BLaER1 (cell line): ENCODE measurements around the gene DST.

Experiments
- H3K27ac ChIP-seq: shearing (Covaris generic); formaldehyde crosslinking; 2 replicates; pipeline ENCODE4 v1.8.1; 2022
- H3K27me3 ChIP-seq: shearing (Covaris generic); formaldehyde crosslinking; 2 replicates; pipeline ENCODE4 v1.8.1; 2022
- H3K36me3 ChIP-seq: shearing (Covaris generic); formaldehyde crosslinking; 2 replicates; pipeline ENCODE4 v1.8.1; 2022
- H3K4me1 ChIP-seq: shearing (Covaris generic); formaldehyde crosslinking; 2 replicates; pipeline ENCODE4 v1.8.1; 2022
- H3K4me2 ChIP-seq: shearing (Covaris generic); formaldehyde crosslinking; 2 replicates; pipeline ENCODE4 v1.8.1; 2022
- H3K4me3 ChIP-seq: shearing (Covaris generic); formaldehyde crosslinking; 2 replicates; pipeline ENCODE4 v1.8.1; 2022
- H3K9ac ChIP-seq: shearing (Covaris generic); formaldehyde crosslinking; 2 replicates; pipeline ENCODE4 v1.8.1; 2022
- H3K9me3 ChIP-seq: shearing (Covaris generic); formaldehyde crosslinking; 2 replicates; pipeline ENCODE4 v1.8.1; 2022
- H4K20me1 ChIP-seq: shearing (Covaris generic); formaldehyde crosslinking; 2 replicates; pipeline ENCODE4 v1.8.1; 2022
- Cebpa-rat ChIP-seq: shearing (Covaris generic); IDR thresholded peaks from 2 replicates; pipeline ENCODE4 v1.8.1; 2022

Gene DST

DNA sequence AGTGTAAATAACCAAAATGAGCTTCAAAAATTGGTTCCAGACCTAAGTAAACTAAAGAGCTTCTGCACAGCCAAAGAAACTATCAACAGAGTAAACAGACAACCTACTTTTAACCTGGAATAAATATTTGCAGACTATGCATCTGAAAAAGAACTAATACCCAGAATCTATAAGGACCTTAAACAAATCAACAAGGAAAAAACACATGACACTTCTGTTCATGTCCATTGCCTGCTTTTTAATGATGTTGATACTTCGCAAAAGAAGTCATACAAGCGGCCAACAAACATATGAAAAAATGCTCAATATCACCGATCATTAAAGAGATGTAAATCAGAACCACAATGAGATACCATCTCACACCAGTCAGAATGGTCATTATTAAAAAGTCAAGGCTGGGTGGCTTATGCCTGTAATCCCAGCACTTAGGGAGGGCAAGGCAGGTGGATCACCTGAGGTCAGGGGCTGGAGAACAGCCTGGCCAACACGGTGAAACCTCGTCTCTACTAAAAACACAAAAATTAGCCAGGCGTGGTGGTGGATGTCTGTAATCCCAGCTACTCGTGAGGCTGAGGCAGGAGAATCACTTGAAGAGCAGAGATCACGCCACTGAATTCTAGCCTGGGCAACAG, 42.5 kb upstream of the DST start:
- Histone ChIP-seq H3K4me3 (no peak overlapping the region), H3K4me2 (no peak overlapping the region), H3K9ac (no peak overlapping the region), H4K20me1 (no peaks in the 10 kb centered on the region), H3K27ac (no peak overlapping the region), H3K4me1 (no peaks in the 10 kb centered on the region), H3K36me3 (no peaks in the 10 kb centered on the region), H3K9me3 (no peaks in the 10 kb centered on the region), H3K27me3 (no peaks in the 10 kb centered on the region)
- no peak for TF ChIP-seq Cebpa-rat

DNA sequence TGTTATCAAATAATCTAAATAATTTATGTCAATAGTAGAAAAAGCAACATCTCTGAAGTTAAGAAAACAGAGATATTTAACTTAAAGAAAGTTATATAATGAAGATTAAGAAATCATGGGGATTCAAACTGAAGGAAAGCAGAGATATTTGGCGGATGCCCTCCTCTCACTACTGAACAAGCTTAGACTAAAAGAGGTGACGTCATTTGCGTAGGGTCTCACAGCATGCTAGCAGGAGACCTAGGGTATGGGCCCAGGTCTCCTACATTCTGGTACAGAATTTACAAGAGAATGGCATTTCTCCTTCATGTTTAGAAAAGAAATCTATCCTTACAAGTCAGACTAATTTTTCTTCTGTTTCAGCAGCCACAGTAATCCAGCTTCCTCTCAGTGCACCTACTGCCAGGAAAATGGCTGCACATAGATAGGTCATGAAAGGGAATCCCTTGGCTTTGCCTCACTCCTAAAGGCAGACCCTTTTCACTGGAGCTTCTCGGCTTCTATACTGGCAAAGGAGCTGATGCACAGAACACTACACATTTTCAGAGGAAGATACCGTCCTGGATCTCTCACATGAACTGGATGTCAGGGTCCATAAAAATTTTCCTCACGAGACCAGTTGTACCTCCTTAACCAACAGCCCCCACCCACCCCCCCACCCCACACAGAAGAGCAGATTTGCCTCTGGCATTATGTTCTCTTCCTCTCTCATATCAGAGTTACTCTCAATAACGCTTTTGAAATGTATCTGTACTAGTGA, 41.8 kb upstream of the DST start:
- no peaks in the 10 kb centered on the region for H4K20me1 ChIP-seq
- H3K9ac ChIP-seq = no peak overlapping the region
- no peaks in the 10 kb centered on the region for H3K27me3 ChIP-seq
- no peak overlapping the region for H3K4me2 ChIP-seq
- no peaks in the 10 kb centered on the region for H3K36me3 ChIP-seq
- H3K4me3 ChIP-seq = no peak overlapping the region
- no peak for TF ChIP-seq Cebpa-rat
- no peaks in the 10 kb centered on the region for H3K9me3 ChIP-seq
- H3K27ac ChIP-seq = no peak overlapping the region
- H3K4me1 ChIP-seq = no peaks in the 10 kb centered on the region

DNA sequence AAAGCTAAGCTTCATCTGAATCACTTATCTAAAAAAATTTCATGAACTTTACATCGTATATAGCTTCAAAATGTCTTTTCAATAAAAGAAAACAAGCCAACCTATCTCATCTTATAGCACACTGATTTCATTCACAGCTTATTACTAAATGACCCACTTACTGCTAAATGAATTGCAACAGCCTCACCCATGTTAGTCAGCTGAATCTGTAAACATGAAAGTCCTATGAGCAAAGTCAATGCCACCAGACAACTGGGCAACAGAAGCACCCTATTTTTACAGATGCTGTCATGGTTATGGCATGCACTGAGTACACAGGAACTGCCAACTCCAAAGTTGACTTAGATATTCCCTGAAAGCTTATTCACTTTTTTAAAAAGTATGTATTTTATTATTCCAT, 41.2 kb upstream of the DST start:
- Histone ChIP-seq H3K27ac (no peak overlapping the region), H3K9me3 (no peaks in the 10 kb centered on the region), H3K9ac (no peak overlapping the region), H3K27me3 (no peaks in the 10 kb centered on the region), H3K4me3 (no peak overlapping the region), H3K4me1 (no peaks in the 10 kb centered on the region), H3K4me2 (no peak overlapping the region), H3K36me3 (no peaks in the 10 kb centered on the region), H4K20me1 (no peaks in the 10 kb centered on the region)
- TF ChIP-seq Cebpa-rat = no peak

DNA sequence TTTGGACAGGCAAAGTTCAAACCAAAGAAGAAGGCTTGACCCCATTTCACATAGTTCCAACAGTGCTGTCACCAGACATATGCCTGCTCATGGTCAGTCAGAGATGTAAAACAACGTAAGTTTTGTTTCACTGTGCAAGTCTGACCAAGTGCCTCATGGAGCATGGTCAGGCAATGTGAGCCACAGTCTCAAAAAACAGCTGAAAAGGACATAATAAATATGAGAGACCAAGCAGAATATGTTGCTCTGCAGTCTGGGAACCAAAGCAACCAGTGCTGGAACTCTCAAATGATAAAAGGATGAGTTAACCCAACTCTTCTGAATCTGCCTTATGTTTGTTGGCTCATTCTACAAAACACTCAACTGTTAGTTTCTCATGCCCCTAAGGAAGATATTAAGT, 39.9 kb upstream of the DST start:
- H3K4me3 ChIP-seq = no peak overlapping the region
- H3K9ac ChIP-seq = no peak overlapping the region
- H4K20me1 ChIP-seq = no peaks in the 10 kb centered on the region
- no peaks in the 10 kb centered on the region for H3K36me3 ChIP-seq
- H3K27ac ChIP-seq = no peak overlapping the region
- H3K27me3 ChIP-seq = no peaks in the 10 kb centered on the region
- no peaks in the 10 kb centered on the region for H3K9me3 ChIP-seq
- H3K4me2 ChIP-seq = no peak overlapping the region
- TF ChIP-seq Cebpa-rat = no peak
- H3K4me1 ChIP-seq = no peaks in the 10 kb centered on the region

DNA sequence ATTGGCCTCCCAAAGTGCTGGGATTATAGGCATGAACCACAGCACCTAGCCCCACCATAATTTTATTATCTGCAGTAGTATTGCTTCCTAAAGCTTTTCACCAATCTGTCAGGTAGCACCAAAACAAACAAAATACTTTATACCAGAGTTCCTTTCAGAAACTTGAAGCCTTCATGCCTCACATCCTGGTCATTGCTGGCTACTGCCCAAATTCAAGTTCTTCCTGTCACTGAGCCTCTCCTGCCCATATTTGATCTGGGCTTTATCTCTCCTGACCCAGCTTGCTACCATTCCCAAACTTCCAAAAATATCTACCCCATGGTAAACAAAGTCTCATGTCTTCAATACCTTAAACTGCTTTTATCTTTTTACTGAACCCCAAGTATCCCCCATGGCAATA, 34.9 kb upstream of the DST start:
- H3K36me3 ChIP-seq = no peaks in the 10 kb centered on the region
- H3K4me3 ChIP-seq = no peak overlapping the region
- no peak for TF ChIP-seq Cebpa-rat
- no peaks in the 10 kb centered on the region for H3K27me3 ChIP-seq
- H3K9ac ChIP-seq = no peak overlapping the region
- no peak overlapping the region for H3K4me2 ChIP-seq
- H3K27ac ChIP-seq = no peak overlapping the region
- H3K4me1 ChIP-seq = no peaks in the 10 kb centered on the region
- no peaks in the 10 kb centered on the region for H4K20me1 ChIP-seq
- H3K9me3 ChIP-seq = no peaks in the 10 kb centered on the region

DNA sequence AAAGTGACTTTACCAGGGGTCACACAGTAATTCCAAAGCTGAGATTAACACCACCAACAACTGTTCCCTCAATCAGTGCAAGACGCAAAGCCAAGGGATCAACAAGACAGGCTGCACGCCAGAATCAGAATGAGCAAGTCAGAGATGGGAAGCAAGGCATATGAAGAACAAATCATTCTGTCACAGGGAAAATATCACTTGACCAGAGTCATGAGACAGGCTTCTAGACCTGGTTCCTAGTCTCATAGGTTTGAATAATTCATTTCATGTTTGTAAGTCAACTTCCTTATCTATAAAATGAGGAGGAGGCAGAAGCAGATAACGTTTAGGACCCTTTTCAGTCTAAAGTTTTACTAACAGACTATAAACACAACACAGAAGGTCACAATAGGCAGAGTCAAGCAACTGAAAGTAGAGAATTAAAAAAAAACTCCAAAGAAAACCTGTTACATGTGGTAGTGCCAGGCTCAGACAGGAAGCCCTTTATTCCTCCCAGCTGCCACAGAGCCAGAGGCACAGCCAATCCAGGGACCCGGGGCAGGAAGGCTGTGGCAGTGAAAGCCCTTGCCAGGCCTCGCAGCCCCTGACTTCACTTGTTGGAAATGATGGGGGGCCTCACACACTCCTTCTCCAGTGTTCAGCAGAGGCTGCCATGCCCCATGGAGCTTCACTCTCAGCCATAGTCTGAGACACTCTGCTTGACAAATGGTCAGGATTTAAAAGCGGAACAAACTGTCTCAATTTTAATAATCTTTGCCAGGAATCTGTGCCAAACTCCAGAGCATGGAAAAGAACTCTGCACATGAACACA, 29.2 kb upstream of the DST start:
- Histone ChIP-seq H4K20me1 (no peaks in the 10 kb centered on the region), H3K27ac (no peak overlapping the region), H3K9ac (no peak overlapping the region), H3K27me3 (no peaks in the 10 kb centered on the region), H3K9me3 (no peaks in the 10 kb centered on the region), H3K4me2 (peak overlapping the region; percentile 36), H3K36me3 (0 out of 2 replicates have a peak, but pooled peaks cover 3% of the 10 kb centered on the region), H3K4me1 (peaks cover 9% of the 10 kb centered on the region), H3K4me3 (no peak overlapping the region)
- no peak for TF ChIP-seq Cebpa-rat

DNA sequence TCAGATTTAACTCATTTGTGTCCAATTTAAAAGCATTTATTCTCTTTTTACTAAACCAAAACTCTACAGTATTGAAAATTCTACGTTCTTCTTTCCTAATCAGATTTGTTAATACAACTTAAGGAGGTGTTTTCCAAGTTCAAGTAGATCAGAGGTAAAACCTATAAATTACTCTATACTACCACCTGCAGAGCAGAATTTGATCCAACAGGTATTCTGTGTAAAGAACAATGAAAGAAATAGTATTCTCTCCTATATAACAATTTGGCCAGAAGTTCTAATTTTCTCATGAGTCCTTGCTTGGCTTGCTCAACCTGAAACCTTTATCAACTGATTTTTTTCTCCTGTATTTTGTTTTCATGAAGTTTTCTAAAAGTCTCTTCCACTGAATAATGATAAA, 28.5 kb upstream of the DST start:
- no peak overlapping the region for H3K9ac ChIP-seq
- H3K36me3 ChIP-seq = 0 out of 2 replicates have a peak, but pooled peaks cover 3% of the 10 kb centered on the region
- H3K4me3 ChIP-seq = no peak overlapping the region
- no peak overlapping the region for H3K27ac ChIP-seq
- H4K20me1 ChIP-seq = no peaks in the 10 kb centered on the region
- no peaks in the 10 kb centered on the region for H3K9me3 ChIP-seq
- no peak overlapping the region for H3K4me2 ChIP-seq
- no peak for TF ChIP-seq Cebpa-rat
- peaks cover 9% of the 10 kb centered on the region for H3K4me1 ChIP-seq
- H3K27me3 ChIP-seq = no peaks in the 10 kb centered on the region

DNA sequence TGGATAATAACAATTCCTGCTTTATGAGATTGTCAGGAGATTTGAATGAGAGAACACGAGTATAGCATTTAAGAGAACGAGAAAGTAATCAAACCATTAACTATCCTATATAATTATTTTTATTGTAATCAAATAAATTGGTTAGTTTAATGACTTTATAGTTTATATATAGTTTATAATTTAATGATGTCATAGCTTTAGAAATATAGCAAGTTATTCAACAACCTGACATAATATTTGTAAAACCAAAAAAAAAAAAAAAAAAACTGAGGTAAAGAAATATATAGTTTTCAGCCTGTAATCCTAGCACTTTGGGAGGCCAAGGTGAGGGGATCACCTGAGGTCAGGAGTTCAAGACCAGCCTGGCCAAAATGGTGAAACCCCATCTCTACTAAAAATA, 26.4 kb upstream of the DST start:
- peaks cover 9% of the 10 kb centered on the region for H3K4me1 ChIP-seq
- no peaks in the 10 kb centered on the region for H4K20me1 ChIP-seq
- H3K36me3 ChIP-seq = 0 out of 2 replicates have a peak, but pooled peaks cover 3% of the 10 kb centered on the region
- H3K4me2 ChIP-seq = no peak overlapping the region
- H3K27me3 ChIP-seq = no peaks in the 10 kb centered on the region
- H3K9me3 ChIP-seq = no peaks in the 10 kb centered on the region
- H3K9ac ChIP-seq = no peak overlapping the region
- no peak overlapping the region for H3K27ac ChIP-seq
- H3K4me3 ChIP-seq = no peak overlapping the region
- TF ChIP-seq Cebpa-rat = no peak

DNA sequence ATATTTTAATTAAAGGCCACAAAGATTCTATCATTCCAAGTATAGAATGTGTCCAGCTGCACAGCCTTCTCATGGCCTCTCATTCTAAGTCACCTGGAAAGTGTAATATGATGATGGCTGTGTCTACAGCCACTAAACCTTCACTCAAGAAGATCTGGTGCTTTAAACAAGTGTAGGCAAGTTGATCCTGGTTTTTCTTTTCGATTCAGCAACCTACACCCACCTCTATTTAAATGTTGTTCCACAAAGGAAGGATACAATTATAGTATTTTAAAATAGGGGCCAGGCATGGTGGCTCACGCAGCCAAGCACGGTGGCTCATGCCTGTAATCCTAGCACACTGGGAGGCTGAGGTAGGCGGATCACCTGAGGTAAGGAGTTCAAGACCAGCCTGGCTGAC, 25.5 kb upstream of the DST start:
- Histone ChIP-seq H3K27ac (no peak overlapping the region), H4K20me1 (no peaks in the 10 kb centered on the region), H3K4me2 (no peak overlapping the region), H3K36me3 (0 out of 2 replicates have a peak, but pooled peaks cover 3% of the 10 kb centered on the region), H3K27me3 (no peaks in the 10 kb centered on the region), H3K4me3 (no peak overlapping the region), H3K4me1 (peaks cover 9% of the 10 kb centered on the region), H3K9ac (no peak overlapping the region), H3K9me3 (no peaks in the 10 kb centered on the region)
- TF ChIP-seq Cebpa-rat = no peak

DNA sequence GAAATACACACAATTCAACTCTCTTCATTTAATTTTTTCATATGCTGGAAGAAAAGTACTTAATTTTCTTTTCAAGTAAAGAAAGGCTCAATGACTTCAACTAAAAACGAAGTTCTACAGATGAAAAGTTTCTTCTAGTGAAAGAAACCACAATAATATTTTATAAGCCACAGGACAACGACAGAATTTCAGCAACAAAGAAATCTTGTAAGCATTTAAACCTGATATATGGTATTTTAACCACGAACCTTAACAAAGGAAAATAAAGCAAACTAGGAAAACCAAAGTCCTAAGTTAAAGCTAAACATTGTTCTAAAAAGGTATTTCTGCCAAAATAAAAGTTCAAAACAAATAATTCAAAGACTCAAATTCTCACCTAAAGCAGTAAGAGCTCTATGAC, 24.6 kb upstream of the DST start:
- no peak overlapping the region for H3K27ac ChIP-seq
- 0 out of 2 replicates have a peak, but pooled peaks cover 3% of the 10 kb centered on the region for H3K36me3 ChIP-seq
- no peaks in the 10 kb centered on the region for H3K9me3 ChIP-seq
- no peak overlapping the region for H3K4me2 ChIP-seq
- peaks cover 8% of the 10 kb centered on the region for H3K4me1 ChIP-seq
- no peak overlapping the region for H3K9ac ChIP-seq
- no peaks in the 10 kb centered on the region for H3K27me3 ChIP-seq
- H3K4me3 ChIP-seq = no peak overlapping the region
- no peak for TF ChIP-seq Cebpa-rat
- no peaks in the 10 kb centered on the region for H4K20me1 ChIP-seq
